Astrocyte of the hippocampus (primary cell): ENCODE measurements around the gene MSRB1.
"Not testable (repeated sequence)": the region's sequence is repeated elsewhere in the genome, so short reads cannot be mapped to it uniquely, and the experiment has no call there.

Experiments used
- DNase-seq: peaks from one replicate; pipeline ENCODE4 v3.0.0; 2011; ENCODE audit warnings: low read depth, low spot score

Gene MSRB1

GRCh38 chr16:1903220-1903574 is 39.8 kb downstream of the MSRB1 start:
- DNase-seq, result no peak

- no peak for DNase-seq
These were observed 40.3 kb downstream of the MSRB1 start for GRCh38 chr16:1902547-1903219.

GRCh38 chr16:1900452-1900774 is 42.6 kb downstream of the MSRB1 start:
- DNase-seq, result no peak

GRCh38 chr16:1899641-1900451 is 43.2 kb downstream of the MSRB1 start:
- DNase-seq, result no peak

- not testable (repeated sequence) for DNase-seq
These were observed 45.3 kb downstream of the MSRB1 start for GRCh38 chr16:1897692-1898091.

GRCh38 chr16:1895949-1896675 is 46.9 kb downstream of the MSRB1 start:
- DNase-seq, result no peak

- no peak for DNase-seq
These were observed 47.9 kb downstream of the MSRB1 start for GRCh38 chr16:1895068-1895467.

GRCh38 chr16:1890708-1891050 is 52.3 kb downstream of the MSRB1 start:
- DNase-seq, result no peak

GRCh38 chr16:1890024-1890707 is 52.8 kb downstream of the MSRB1 start:
- DNase-seq, result no peak
